Measurements from ENCODE around the gene NCKAP5L.
"Not testable (repeated sequence)": the region's sequence is repeated elsewhere in the genome, so short reads cannot be mapped to it uniquely, and the experiment has no call there.

NCKAP5L gene

DNA sequence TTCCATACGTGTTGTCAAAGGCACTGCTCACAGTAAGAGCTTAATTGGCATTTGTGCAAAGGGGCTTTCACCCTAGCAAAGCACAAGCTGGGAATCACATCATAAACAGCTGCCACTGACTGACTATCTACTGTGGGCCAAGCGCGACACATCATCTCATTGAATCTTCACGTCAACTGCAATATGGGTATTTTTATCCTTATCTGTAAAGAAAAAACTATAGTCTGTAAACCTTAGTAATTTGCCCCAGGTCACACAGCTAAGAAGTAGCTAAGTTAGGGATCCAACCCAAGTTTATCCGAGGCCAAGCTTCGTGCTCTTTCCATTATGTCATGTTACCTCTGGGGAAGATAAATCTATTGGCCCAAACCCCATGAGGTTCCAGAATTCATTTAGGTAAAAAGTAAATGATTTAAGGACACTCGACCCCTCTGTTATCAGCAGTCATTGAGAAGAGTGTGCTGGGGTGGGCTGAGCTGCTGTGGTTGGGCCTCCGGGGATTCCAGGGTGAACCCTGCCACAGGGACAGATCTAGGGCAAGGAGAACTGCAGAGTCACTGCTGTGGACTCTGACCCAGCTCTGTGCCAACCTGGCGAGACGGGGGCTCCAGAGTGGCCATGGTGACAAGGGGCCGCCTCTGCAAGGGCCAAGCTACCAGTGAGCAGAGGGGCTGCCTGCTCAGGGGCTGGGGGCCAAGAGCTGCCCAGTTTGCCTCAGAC is 27.6 kb downstream of the NCKAP5L start:
- FAIRE-seq (no peak), DNase-seq (ENCODE audit: low spot score) (no peak)

DNA sequence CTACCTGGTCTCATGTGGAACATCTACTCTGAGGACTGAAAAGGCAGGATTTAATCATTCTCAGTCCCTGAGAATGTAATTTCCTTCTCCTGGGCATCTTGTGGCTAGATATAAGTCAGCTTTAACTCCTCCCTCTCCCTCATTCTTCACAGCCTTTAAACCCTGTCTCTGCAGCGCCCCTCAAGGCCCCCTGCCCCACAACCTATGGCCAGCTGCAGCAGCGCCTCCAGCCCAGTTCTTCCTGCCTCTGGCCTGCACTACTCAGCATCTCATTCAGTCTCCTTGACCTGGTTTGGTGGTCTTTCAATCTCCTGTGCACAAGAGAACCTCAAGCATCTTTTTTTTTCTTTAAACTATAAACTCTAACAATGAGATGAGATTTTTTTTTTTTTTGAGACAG is 29.3 kb downstream of the NCKAP5L start:
- DNase-seq (ENCODE audit: low spot score) (no peak), FAIRE-seq (no peak)

DNA sequence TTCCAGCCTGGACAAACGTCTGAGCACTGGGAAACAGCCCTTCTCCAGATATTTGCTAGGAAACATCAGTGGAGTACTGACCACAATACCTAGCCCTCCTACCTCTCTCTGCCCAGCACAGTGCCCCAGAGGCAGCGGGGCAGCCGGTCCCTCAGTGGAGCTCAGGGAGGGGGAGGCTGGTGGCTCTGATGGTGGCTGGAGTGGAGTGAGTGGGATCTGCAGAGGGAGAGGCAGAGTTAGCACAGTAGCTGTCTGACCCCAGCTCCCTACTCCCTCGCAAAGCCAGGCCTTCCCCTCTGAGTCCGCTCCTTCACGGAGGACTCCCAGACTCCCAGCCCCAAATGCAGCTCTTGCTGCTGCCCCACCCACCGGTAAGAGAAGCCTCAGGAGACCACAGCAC is 30.0 kb downstream of the NCKAP5L start:
- no peak for DNase-seq (ENCODE audit: low spot score)
- FAIRE-seq, result no peak

DNA sequence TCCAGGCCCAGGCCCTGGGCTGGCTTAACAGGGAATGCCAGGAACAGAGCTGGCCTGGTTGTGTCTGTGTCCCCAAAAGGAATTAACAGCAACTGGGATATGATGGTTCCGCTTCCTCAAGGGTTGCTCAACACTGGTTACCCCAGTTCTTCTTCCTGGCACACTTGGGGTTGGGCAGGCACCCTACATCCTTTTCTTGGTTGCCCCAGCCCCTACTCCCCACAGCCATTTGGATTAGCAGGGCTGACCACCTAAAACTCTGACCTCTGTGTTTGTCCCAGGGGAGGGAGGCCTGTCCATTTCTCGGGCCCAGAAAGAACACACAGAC is 30.8 kb downstream of the NCKAP5L start:
- no peak for FAIRE-seq
- no peak for DNase-seq (ENCODE audit: low spot score)

DNA sequence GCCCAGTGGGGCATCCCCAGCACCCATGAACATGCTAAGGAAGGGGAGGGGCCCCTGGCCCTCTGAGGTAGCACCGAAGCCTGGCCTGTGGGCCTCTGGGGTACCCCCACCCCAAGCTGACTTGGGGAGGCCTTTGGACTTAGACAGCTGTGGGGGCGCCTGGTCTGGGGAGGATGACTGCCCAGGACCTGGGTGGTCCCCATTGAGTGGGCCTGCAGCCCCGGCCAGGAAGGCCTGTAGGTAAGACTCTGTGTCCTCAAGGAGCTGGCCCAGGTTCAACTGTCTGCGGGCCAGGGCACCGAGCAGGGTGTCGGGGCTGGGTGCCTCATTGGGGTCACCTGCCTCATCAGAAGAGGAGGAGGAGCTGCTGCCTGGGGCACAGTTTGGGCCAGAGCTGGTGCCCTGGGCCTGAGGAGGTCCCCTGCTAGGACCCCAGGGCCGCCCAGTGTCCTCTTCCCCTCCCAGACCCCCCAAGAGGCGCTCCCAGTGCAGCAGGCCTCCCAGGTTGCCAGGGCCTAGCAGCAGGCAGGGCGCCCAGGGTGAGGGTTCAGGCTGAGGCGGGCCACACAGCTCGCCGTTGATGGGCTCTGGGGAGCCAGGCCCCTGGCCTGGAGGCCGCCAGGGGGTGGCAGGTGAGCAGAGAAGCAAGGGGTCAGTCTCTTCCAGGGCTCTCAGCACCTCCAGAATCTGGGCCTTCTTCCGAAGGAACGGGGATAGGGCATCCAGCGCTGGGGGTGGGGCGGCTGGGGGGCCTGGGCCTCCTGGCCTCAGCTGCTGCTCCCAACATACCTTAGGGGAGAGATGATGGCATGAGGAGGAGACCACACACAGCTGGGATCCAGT is 31.4 kb downstream of the NCKAP5L start:
- DNase-seq (ENCODE audit: low spot score), result no peak
- FAIRE-seq, result no peak

DNA sequence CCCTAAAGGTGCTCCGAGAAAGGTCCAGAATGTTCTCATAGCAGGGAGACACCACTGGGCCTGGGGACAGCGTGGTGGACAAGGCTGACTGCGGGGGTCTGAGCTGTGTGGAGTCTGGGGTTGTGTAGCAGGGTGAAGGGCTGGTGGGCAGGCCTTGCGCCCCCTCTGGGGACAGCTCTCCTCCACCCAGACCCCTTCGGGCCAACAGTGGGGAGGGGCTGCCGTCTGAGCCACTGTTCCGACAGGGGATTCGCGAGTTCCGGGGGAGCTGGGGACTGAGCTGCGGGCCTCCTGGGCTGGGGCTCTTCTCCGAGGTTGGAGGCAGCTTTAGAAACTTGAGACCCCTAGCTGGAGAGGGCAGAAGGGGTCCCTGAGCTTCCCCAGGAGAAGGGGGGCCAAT is 32.1 kb downstream of the NCKAP5L start:
- DNase-seq (ENCODE audit: low spot score), result no peak
- FAIRE-seq, result no peak

DNA sequence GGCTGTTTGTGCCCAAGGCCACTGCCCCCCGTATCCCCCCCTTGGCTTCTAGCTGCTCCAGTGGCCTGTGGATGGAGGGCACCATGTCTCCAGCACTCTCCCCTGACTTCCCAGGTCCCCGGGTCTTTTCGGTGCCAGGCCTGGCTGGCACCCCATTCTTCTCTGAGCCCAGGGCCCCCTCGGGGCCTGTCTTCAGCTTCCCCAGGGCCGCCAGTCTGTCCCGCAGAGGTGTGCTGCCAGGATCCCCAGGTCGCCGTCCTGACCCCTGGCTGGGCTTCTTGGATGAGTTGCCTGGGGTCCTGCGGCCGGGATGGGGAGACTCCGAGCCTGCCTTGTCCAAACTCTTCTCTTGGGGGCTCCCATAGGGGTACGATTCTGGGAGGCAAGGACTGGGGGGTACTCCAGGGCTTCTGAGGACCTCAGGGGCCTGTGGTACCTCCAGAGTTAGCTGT is 32.5 kb downstream of the NCKAP5L start:
- FAIRE-seq, result no peak
- DNase-seq (ENCODE audit: low spot score), result no peak

DNA sequence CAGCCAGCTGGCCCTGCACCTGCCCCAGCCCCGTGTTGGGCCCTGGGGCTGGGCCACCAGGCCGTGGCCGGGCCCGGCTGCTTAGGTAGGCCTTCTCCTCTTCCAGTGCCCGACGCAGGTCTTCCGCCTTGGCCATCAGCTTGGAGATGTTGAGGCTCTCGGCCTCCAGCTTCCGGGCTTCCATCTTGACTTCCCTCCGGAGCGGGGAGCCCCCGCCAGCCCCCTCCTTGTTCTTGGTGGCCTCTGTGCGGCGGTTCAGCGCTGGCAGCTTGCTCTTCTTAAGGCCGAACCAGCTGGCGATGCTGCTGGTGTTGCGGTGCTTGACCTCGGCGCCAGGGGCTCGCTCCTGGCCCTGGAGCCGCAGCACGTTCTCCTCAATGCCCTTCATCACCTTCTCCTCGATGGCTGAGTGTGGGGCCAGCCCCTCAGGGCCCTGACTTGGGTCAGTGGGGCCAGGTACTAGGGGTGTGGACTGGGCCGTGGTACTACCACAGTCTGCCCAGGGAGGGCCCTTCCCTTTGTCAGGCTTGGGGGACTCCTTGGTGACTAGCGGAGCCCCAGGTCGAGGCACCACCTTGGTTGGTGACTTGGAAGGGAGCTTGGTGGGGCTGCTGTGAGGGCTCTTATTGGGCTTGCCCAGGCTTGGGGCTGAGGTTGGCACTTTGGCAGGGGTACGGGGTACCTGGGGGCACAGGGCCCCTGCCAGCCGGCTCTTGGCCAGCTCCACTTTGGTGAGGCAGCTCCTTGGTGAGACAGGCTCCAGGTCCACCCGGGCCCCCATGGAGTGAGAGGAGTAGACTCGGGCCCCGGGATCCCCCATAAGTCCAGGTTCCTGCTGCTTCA is 33.2 kb downstream of the NCKAP5L start:
- DNase-seq (ENCODE audit: low spot score) (no peak), FAIRE-seq (no peak)

DNA sequence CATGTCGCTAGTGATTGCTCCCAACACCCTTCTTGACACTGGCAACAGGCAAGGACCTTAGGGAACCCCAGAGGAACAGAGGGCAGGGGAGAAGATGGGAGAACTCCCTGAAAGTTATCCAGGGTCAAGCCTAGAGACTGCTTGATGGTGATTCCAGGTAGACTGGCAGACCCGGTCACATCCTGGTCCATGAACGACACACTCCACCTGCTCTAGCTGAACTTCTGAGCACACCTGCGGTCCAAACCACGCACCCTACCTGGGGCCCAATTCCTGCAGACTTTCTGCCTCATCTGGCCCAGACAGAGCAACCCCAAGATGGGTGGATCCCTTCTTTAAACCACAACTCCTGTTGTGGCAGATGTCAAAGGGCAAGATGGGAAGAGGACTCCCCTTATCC is 34.2 kb downstream of the NCKAP5L start:
- no peak for FAIRE-seq
- no peak for DNase-seq (ENCODE audit: low spot score)

DNA sequence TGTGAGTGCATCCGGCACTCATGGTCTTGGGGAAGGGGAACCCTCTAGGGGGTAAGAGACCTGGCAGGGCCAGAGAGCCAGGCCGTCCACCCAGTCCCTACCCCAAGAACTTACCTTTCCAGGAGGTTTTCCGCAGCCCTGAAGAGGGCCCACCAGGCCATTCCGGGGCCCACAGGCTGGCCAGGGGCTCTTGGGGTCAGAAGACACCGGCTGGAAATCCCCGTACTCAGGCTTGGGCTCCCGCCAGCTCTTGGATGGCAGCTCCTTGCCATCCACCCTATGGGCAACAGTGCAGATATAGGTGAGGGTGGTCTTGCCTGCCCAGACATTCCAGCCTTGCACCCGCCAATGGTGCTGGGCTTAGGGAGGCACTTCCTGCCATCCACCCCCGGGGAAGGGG is 34.6 kb downstream of the NCKAP5L start:
- FAIRE-seq (no peak), DNase-seq (ENCODE audit: low spot score) (no peak)

DNA sequence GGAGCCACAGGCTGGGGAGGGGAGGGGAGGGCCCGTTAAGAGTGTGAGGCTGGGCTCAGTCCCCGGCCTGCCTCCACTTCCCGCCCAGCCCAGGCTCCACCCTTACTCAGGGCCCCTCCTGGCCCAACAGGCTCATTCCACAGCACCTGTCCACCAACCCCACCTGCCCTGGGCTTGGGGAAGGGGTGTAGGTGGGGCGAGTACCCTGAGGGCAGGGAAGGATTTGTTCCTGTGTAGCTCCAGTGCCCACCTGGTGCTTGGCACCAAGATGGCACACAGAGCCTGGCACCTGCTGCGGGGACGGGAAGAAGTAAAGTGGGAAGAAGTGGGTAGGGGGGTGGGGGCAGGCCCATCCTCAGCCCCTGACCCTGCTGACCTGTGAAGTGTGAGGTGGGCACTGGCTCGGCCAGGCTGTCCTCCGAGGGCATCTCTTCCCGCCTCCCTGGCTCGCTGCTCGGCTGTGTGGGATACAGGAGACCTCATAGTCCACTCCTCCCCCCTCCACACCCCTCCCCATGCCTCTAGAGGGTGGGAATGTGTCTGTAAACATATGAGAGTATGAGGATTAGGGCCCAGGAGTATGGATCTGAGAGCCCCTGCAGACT is 35.1 kb downstream of the NCKAP5L start:
- FAIRE-seq, result no peak
- DNase-seq (ENCODE audit: low spot score), result no peak

DNA sequence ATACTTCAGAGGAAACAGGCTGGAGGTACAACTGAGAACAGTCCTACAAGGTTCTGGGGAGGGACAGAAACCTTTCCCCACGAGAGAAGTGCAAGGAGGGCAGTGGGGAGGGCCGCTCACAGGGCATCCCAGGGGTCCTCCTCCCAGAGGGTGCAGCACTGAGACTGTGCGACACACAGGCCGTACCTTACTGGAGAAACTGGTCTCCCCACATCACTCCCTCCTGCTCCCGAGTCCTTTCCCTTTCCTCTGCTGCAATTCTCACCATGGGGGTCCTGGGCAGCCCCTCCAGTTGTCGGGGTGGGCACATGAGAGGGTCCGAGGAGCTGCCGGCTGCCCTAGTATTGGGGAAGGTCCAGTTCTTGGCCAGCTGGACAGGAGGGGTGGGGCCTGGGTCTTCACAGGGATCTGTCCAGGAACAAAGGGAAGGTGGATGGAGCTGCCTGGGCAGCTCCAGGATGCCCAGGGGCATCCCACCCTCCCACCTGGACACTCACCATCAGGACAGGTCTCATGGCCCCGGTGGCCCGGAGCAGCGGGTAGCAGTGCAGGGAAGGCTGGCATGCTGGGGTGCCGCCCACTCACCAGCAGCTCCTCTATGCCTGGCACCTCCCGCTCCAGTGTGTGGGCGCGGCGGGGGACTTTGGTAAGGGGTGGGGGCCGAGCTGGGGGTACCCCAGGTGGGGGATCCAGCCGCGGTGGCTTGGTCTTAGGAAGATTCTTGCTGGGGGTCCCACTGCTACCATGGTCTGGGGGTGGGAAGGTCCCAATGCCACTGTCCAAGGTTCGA is 35.8 kb downstream of the NCKAP5L start:
- FAIRE-seq (no peak), DNase-seq (ENCODE audit: low spot score) (no peak)

DNA sequence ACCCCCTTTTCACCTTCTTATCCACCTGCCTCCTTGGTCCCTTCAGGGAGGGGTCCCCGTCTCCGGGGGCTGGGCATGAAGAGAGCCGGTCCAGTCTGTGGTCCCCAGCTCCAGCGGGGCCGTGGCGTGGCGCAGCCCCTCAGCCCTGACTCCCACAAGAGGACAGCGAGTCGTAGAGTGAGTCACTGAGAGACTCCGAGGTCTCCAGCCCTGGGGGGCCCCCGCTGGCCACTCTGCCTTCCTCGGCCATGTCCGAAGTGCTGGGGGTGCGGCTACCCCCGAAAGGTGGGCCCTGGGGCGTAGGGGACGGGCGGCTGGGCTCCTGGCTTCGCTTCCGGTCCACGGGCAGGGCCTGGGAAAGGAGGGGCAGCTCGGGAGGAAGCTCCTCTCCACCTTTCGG is 36.5 kb downstream of the NCKAP5L start:
- DNase-seq (ENCODE audit: low spot score) (no peak), FAIRE-seq (no peak)

DNA sequence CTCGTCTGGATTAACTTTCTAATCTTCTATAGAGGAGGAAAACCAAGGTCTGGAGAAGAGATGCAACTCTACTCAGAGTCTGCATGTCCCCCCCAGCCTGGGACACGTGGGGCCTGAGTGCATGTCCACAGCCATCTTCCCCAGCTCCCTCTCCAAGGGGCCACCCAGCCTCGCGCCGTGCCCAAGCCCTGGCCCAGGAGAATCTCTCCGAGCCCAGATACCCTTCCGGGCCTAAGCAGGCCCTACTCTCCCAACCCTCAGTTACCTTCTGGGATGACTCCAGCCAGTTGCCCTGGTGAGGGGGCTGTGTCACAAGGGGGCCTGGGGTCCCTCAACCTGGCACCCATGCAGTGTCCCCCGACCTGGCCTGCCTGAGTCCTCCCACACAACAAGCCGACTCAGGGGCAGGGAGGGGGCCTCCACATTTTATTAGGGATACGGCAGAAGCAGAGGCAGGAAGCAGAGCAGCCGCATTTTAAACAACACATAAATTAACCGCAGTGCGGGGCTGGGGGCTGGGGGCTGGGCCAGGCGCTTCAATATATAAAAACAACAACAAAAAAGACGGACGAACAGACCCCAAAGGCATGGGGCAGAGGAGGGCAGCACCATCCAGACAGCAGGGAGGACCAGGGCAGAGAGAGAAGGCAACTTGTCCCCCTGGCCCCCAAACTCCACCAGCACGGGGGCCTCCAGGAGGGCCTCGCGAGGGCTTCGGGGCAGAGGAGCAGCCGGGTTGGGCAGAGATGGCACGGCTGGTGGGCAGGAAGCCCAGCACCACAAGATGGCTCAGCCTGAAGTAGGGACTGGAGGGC is 37.3 kb downstream of the NCKAP5L start:
- FAIRE-seq, result no peak

DNA sequence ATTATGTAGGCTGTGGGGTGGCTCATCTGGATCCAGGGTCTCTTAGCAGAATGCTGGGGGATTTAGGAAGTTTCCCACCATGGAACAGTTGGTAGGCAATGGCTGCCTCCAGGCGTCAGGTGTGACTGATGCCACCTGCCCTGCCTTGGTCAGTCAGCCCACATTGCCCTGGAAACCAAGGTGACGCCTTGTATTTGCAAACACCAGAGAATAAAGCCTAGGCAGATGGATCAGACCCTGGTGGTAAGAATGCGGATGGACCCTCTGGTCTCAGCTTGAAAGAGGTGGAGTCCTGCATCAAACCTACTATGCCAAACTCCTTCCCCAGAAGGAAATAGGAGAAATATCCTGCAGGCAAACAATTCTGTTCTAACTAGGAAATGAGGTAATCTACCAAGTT is 38.2 kb downstream of the NCKAP5L start:
- DNase-seq (ENCODE audit: low spot score) (no peak), FAIRE-seq (no peak)

More for the DNA sequence above, 37.3 kb downstream of the NCKAP5L start:
- DNase-seq (ENCODE audit: low spot score), result no peak

DNA sequence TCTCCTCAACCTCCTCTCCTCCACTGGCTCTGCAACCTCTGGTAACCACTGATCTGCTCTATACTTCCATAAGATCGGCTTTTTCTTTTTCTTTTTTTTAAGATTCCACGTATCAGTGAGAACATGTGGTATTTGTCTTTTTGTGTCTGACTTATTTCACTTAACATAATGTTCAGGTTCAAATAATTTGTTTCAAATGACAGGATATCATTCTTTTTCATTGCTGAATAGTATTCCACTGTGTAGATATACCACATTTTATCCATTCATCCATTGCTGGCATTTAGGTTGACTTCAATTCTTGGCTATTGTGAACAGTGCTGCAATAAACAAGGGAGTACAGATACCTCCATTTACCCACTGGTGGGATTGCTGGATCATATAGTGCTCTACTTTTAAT is 40.5 kb downstream of the NCKAP5L start:
- FAIRE-seq, result no peak
- no peak for DNase-seq (ENCODE audit: low spot score)

DNA sequence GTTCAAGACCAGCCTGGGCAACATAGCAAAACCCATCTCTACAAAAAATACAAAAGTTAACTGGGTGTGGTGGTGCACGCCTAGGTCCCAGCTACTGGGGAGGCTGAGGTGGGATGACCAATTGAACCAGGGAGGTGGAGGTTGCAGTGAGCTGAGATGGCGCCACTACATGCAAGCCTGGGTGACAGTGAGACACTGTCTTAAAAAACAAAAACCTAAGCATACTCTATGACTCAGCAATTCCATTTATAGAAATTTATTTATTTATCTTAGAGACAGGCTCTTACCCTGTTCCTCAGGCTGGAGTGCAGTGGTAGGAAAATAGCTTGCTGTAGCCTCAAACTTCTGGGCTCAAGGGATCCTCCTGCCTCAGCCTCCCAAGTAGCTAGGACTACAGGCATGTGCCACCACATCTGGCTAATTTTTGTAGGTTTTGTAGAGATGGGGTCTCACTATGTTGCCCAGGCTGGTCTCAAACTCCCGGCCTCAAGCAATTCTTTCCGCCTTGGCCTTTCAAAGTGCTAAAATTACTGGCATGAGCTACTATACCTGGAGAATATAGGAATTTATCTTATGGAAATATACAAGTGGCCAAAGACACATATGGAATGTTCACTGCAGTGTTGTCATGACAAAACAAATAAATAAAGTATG is 43.3 kb downstream of the NCKAP5L start:
- DNase-seq (ENCODE audit: low spot score), result no peak
- FAIRE-seq, result no peak

DNA sequence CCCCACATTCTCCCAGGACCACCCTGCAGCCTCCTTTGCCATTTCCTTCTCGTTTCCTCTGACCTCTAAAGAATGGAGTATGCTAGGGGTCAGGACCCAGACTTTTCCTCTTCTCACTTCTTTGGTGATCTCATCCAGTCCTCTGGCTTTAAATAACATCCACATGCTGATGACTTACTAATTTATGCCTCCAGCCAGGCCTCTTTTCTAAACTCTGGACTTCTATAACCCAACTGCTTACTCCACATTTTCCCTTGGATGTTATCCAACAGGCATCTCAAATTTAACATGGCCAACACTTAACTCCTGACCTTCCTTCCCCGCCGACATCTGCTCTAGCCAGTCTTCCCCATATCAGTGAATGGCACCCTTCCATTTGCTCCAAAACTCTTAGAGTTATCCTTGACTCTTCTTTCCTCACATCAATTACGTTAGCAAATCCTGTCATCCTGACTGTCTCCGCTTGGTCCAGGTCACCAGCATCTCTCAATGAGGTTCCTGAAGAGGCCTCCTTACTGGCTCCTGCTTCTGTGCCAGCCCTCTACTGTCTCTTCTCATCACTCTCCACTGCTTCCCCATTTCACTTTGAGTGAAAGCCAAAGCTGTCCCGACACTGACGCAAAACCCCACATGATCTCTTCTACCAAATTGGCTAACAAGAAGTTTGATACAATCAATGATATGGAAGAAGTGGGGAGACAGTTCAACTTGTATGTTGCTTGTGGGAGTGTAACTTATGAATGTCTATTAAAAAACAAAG is 44.1 kb downstream of the NCKAP5L start:
- DNase-seq (ENCODE audit: low spot score) (no peak), FAIRE-seq (no peak)

DNA sequence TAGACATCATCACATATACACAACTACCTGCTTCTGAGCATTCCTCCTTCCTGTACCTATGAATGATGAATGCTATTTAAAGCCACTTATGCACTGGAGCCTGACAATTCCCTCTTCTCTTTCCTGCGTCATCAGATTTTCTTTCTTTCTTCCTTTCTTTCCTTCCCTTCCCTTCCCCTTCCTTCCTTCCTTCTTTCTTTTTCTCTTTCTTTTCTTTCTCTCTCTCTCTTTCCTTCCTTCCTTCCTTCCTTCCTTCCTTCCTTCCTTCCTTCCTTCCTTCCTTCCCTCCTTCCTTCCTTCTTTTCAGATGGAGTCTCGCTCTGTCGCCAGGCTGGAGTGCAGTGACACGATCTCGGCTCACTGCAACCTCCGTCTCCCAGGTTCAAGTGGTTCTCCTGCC is 47.3 kb downstream of the NCKAP5L start:
- FAIRE-seq; DNase-seq (ENCODE audit: low spot score): not testable (repeated sequence)
